ENCODE data around the gene IGFBP4.

The IGFBP4 gene

GRCh38 chr17:40452216-40452787 lies 9.1 kb downstream of the IGFBP4 start:
- DNase-seq (ENCODE audit: low spot score in 2 of 2), result no peak
- ATAC-seq (replicated peaks; ENCODE audit: extremely low read depth, poor library complexity, severe bottlenecking), result no peak
- Mint-ChIP-seq H3K4me3 (no peak overlapping the region), H3K9me3 (no peaks in the 10 kb centered on the region), H3K27me3 (no peaks in the 10 kb centered on the region), H3K27ac (ENCODE audit: low read depth) (no peak overlapping the region), H3K36me3 (ENCODE audit: insufficient read depth) (peaks cover 5% of the 10 kb centered on the region), H3K4me1 (peaks cover 6% of the 10 kb centered on the region)

GRCh38 chr17:40452921-40453378 lies 9.7 kb downstream of the IGFBP4 start:
- peaks cover 5% of the 10 kb centered on the region for H3K36me3 Mint-ChIP-seq (ENCODE audit: insufficient read depth)
- H3K27me3 Mint-ChIP-seq, result no peaks in the 10 kb centered on the region
- H3K27ac Mint-ChIP-seq (ENCODE audit: low read depth), result no peak overlapping the region
- no peak overlapping the region for H3K4me3 Mint-ChIP-seq
- H3K4me1 Mint-ChIP-seq, result no peaks in the 10 kb centered on the region
- DNase-seq (ENCODE audit: low spot score in 2 of 2) (no peak), ATAC-seq (replicated peaks; ENCODE audit: extremely low read depth, poor library complexity, severe bottlenecking) (no peak)
- H3K9me3 Mint-ChIP-seq, result no peaks in the 10 kb centered on the region

- no peaks in the 10 kb centered on the region for H3K27me3 Mint-ChIP-seq
- DNase-seq (ENCODE audit: low spot score in 2 of 2), result no peak
- no peaks in the 10 kb centered on the region for H3K4me1 Mint-ChIP-seq
- H3K4me3 Mint-ChIP-seq, result no peak overlapping the region
- ATAC-seq (replicated peaks; ENCODE audit: extremely low read depth, poor library complexity, severe bottlenecking), result no peak
- peaks cover 5% of the 10 kb centered on the region for H3K36me3 Mint-ChIP-seq (ENCODE audit: insufficient read depth)
- no peaks in the 10 kb centered on the region for H3K9me3 Mint-ChIP-seq
- no peak overlapping the region for H3K27ac Mint-ChIP-seq (ENCODE audit: low read depth)
Measured at GRCh38 chr17:40453881-40454612, 10.8 kb downstream of the IGFBP4 start.

GRCh38 chr17:40454613-40454995 lies 11.4 kb downstream of the IGFBP4 start:
- Mint-ChIP-seq H3K4me1 (no peaks in the 10 kb centered on the region), H3K27ac (ENCODE audit: low read depth) (no peak overlapping the region)

GRCh38 chr17:40456396-40456951 lies 13.2 kb downstream of the IGFBP4 start:
- Mint-ChIP-seq H3K9me3 (no peaks in the 10 kb centered on the region), H3K4me3 (no peak overlapping the region), H3K27me3 (no peaks in the 10 kb centered on the region), H3K4me1 (no peaks in the 10 kb centered on the region), H3K36me3 (ENCODE audit: insufficient read depth) (peaks cover 5% of the 10 kb centered on the region), H3K27ac (ENCODE audit: low read depth) (no peak overlapping the region)
- no peak for ATAC-seq (replicated peaks; ENCODE audit: extremely low read depth, poor library complexity, severe bottlenecking)
- no peak for DNase-seq (ENCODE audit: low spot score in 2 of 2)

More at GRCh38 chr17:40454613-40454995, 11.4 kb downstream of the IGFBP4 start:
- H3K36me3 Mint-ChIP-seq (ENCODE audit: insufficient read depth), result peaks cover 5% of the 10 kb centered on the region
- ATAC-seq (replicated peaks; ENCODE audit: extremely low read depth, poor library complexity, severe bottlenecking) (no peak), DNase-seq (ENCODE audit: low spot score in 2 of 2) (no peak)
- no peaks in the 10 kb centered on the region for H3K27me3 Mint-ChIP-seq
- no peak overlapping the region for H3K4me3 Mint-ChIP-seq
- no peaks in the 10 kb centered on the region for H3K9me3 Mint-ChIP-seq

GRCh38 chr17:40457369-40457768 lies 14.1 kb downstream of the IGFBP4 start:
- H3K36me3 Mint-ChIP-seq (ENCODE audit: insufficient read depth), result peaks cover 5% of the 10 kb centered on the region
- H3K27ac Mint-ChIP-seq (ENCODE audit: low read depth), result no peak overlapping the region
- no peaks in the 10 kb centered on the region for H3K27me3 Mint-ChIP-seq
- DNase-seq (ENCODE audit: low spot score in 2 of 2), result no peak
- ATAC-seq (replicated peaks; ENCODE audit: extremely low read depth, poor library complexity, severe bottlenecking), result no peak
- H3K9me3 Mint-ChIP-seq, result no peaks in the 10 kb centered on the region
- no peaks in the 10 kb centered on the region for H3K4me1 Mint-ChIP-seq
- no peak overlapping the region for H3K4me3 Mint-ChIP-seq

GRCh38 chr17:40457964-40458791 lies 14.9 kb downstream of the IGFBP4 start:
- DNase-seq (ENCODE audit: low spot score in 2 of 2) (no peak), ATAC-seq (replicated peaks; ENCODE audit: extremely low read depth, poor library complexity, severe bottlenecking) (no peak)
- Mint-ChIP-seq H3K9me3 (no peaks in the 10 kb centered on the region), H3K4me3 (no peak overlapping the region), H3K4me1 (no peaks in the 10 kb centered on the region), H3K27me3 (no peaks in the 10 kb centered on the region), H3K36me3 (ENCODE audit: insufficient read depth) (peaks cover 5% of the 10 kb centered on the region), H3K27ac (ENCODE audit: low read depth) (no peak overlapping the region)

- Mint-ChIP-seq H3K27me3 (no peaks in the 10 kb centered on the region), H3K4me3 (no peak overlapping the region), H3K4me1 (no peaks in the 10 kb centered on the region), H3K27ac (ENCODE audit: low read depth) (no peak overlapping the region), H3K9me3 (no peaks in the 10 kb centered on the region), H3K36me3 (ENCODE audit: insufficient read depth) (peaks cover 3% of the 10 kb centered on the region)
- DNase-seq (ENCODE audit: low spot score in 2 of 2) (no peak), ATAC-seq (replicated peaks; ENCODE audit: extremely low read depth, poor library complexity, severe bottlenecking) (no peak)
Measured at GRCh38 chr17:40458851-40459482, 15.7 kb downstream of the IGFBP4 start.

GRCh38 chr17:40459636-40460603 lies 16.7 kb downstream of the IGFBP4 start:
- Mint-ChIP-seq H3K4me3 (no peak overlapping the region), H3K9me3 (no peaks in the 10 kb centered on the region), H3K4me1 (no peaks in the 10 kb centered on the region), H3K36me3 (ENCODE audit: insufficient read depth) (peaks cover 3% of the 10 kb centered on the region), H3K27me3 (no peaks in the 10 kb centered on the region), H3K27ac (ENCODE audit: low read depth) (no peak overlapping the region)
- no peak for DNase-seq (ENCODE audit: low spot score in 2 of 2)
- ATAC-seq (replicated peaks; ENCODE audit: extremely low read depth, poor library complexity, severe bottlenecking), result no peak

GRCh38 chr17:40460604-40460967 lies 17.3 kb downstream of the IGFBP4 start:
- H3K36me3 Mint-ChIP-seq (ENCODE audit: insufficient read depth), result peaks cover 1% of the 10 kb centered on the region
- no peak overlapping the region for H3K4me3 Mint-ChIP-seq
- no peak for ATAC-seq (replicated peaks; ENCODE audit: extremely low read depth, poor library complexity, severe bottlenecking)
- H3K27ac Mint-ChIP-seq (ENCODE audit: low read depth), result no peak overlapping the region
- no peaks in the 10 kb centered on the region for H3K9me3 Mint-ChIP-seq
- H3K4me1 Mint-ChIP-seq, result no peaks in the 10 kb centered on the region
- no peak for DNase-seq (ENCODE audit: low spot score in 2 of 2)
- H3K27me3 Mint-ChIP-seq, result no peaks in the 10 kb centered on the region

- no peak for ATAC-seq (replicated peaks; ENCODE audit: extremely low read depth, poor library complexity, severe bottlenecking)
- H3K27ac Mint-ChIP-seq (ENCODE audit: low read depth), result no peak overlapping the region
- H3K36me3 Mint-ChIP-seq (ENCODE audit: insufficient read depth), result no peaks in the 10 kb centered on the region
- H3K4me3 Mint-ChIP-seq, result no peak overlapping the region
- H3K4me1 Mint-ChIP-seq, result no peaks in the 10 kb centered on the region
- DNase-seq (ENCODE audit: low spot score in 2 of 2), result no peak
- no peaks in the 10 kb centered on the region for H3K9me3 Mint-ChIP-seq
- H3K27me3 Mint-ChIP-seq, result no peaks in the 10 kb centered on the region
Measured at GRCh38 chr17:40460968-40461731, 17.9 kb downstream of the IGFBP4 start.

Measured in central memory CD8-positive, alpha-beta T cell (primary cell).